Adipocyte (in vitro differentiated cells): Measurements from ENCODE around the gene CASP6.

Experiments used
- DNase-seq: peaks from one replicate; pipeline ENCODE4 v3.0.0-alpha.2; 2015; ENCODE audit warnings: low read depth
- H3K27me3 ChIP-seq: replicated peaks from 2 replicates; pipeline ENCODE4 v1.7.0; 2013; ENCODE audit warnings: mild to moderate bottlenecking, low read length, moderate library complexity; ENCODE audit not compliant: control insufficient read depth, insufficient read depth
- H3K36me3 ChIP-seq: 2 replicates; pipeline ENCODE4 v1.7.0; 2013; ENCODE audit warnings: low read length, mild to moderate bottlenecking, moderate library complexity; ENCODE audit not compliant: control insufficient read depth, insufficient read depth, severe bottlenecking
- H3K4me1 ChIP-seq: 2 replicates; pipeline ENCODE4 v1.7.0; 2013; ENCODE audit warnings: mild to moderate bottlenecking, low read length, moderate library complexity; ENCODE audit not compliant: control insufficient read depth, insufficient read depth
- H3K4me3 ChIP-seq: 2 replicates; pipeline ENCODE4 v1.7.0; 2013; ENCODE audit warnings: mild to moderate bottlenecking, low read length, moderate library complexity
- H3K9ac ChIP-seq: 2 replicates; pipeline ENCODE4 v1.7.0; 2013; ENCODE audit warnings: mild to moderate bottlenecking, low read length, moderate library complexity
- H3K9me3 ChIP-seq: 2 replicates; pipeline ENCODE4 v1.7.0; 2013; ENCODE audit warnings: mild to moderate bottlenecking, low read length, moderate library complexity; ENCODE audit not compliant: control insufficient read depth

Gene CASP6

GRCh38 chr4:109735566-109736365, 32.5 kb upstream of the CASP6 start:
- Histone ChIP-seq H3K4me1 (peaks cover 4% of the 10 kb centered on the region), H3K9ac (no peak overlapping the region), H3K9me3 (no peaks in the 10 kb centered on the region), H3K36me3 (no peaks in the 10 kb centered on the region), H3K4me3 (no peak overlapping the region), H3K27me3 (no peaks in the 10 kb centered on the region)
- DNase-seq, result no peak

- DNase-seq, result no peak
- Histone ChIP-seq H3K4me3 (no peak overlapping the region), H3K9me3 (no peaks in the 10 kb centered on the region), H3K9ac (no peak overlapping the region), H3K36me3 (no peaks in the 10 kb centered on the region), H3K27me3 (no peaks in the 10 kb centered on the region), H3K4me1 (peaks cover 9% of the 10 kb centered on the region)
Measured at GRCh38 chr4:109733728-109734127, 30.5 kb upstream of the CASP6 start.

- Histone ChIP-seq H3K27me3 (no peaks in the 10 kb centered on the region), H3K9me3 (no peaks in the 10 kb centered on the region), H3K4me3 (peak overlapping the region; percentile 99), H3K4me1 (peaks cover 15% of the 10 kb centered on the region), H3K36me3 (no peaks in the 10 kb centered on the region), H3K9ac (peak overlapping the region; percentile 95)
- no peak for DNase-seq
Measured at GRCh38 chr4:109730619-109731545, 27.6 kb upstream of the CASP6 start.

- H3K27me3 ChIP-seq, result no peaks in the 10 kb centered on the region
- H3K36me3 ChIP-seq, result no peaks in the 10 kb centered on the region
- H3K9me3 ChIP-seq, result no peaks in the 10 kb centered on the region
- H3K4me1 ChIP-seq, result peaks cover 12% of the 10 kb centered on the region
- H3K4me3 ChIP-seq, result peak within 1 kb of the TSS; percentile 99
- peak; percentile 81 for DNase-seq
- H3K9ac ChIP-seq, result peak within 1 kb of the TSS; percentile 95
Measured at GRCh38 chr4:109729718-109730618, 26.7 kb upstream of the CASP6 start, which contains the start of gene PLA2G12A. TSS of gene PLA2G12A (minus strand) at chr4:109730070. CDS start at chr4:109729809, 261 bp downstream.

GRCh38 chr4:109729117-109729717, 26.0 kb upstream of the CASP6 start:
- Histone ChIP-seq H3K9ac (peak overlapping the region; percentile 94), H3K9me3 (no peaks in the 10 kb centered on the region), H3K27me3 (no peaks in the 10 kb centered on the region), H3K4me1 (peaks cover 12% of the 10 kb centered on the region), H3K36me3 (no peaks in the 10 kb centered on the region), H3K4me3 (peak overlapping the region; percentile 99)
- peak; percentile 29 for DNase-seq

GRCh38 chr4:109728385-109728784, 25.1 kb upstream of the CASP6 start:
- H3K9ac ChIP-seq, result peak overlapping the region; percentile 94
- H3K4me3 ChIP-seq, result peak overlapping the region; percentile 99
- no peaks in the 10 kb centered on the region for H3K36me3 ChIP-seq
- H3K4me1 ChIP-seq, result peaks cover 12% of the 10 kb centered on the region
- H3K27me3 ChIP-seq, result no peaks in the 10 kb centered on the region
- no peaks in the 10 kb centered on the region for H3K9me3 ChIP-seq
- no peak for DNase-seq

- DNase-seq, result no peak
- Histone ChIP-seq H3K4me3 (no peak overlapping the region), H3K9me3 (no peaks in the 10 kb centered on the region), H3K9ac (no peak overlapping the region), H3K36me3 (no peaks in the 10 kb centered on the region), H3K27me3 (no peaks in the 10 kb centered on the region), H3K4me1 (peaks cover 2% of the 10 kb centered on the region)
Measured at GRCh38 chr4:109723110-109723509, 19.9 kb upstream of the CASP6 start.

GRCh38 chr4:109722357-109722756, 19.1 kb upstream of the CASP6 start:
- Histone ChIP-seq H3K9ac (no peak overlapping the region), H3K9me3 (no peaks in the 10 kb centered on the region), H3K27me3 (no peaks in the 10 kb centered on the region), H3K36me3 (no peaks in the 10 kb centered on the region), H3K4me3 (no peak overlapping the region), H3K4me1 (no peaks in the 10 kb centered on the region)
- no peak for DNase-seq

- peaks cover 13% of the 10 kb centered on the region for H3K36me3 ChIP-seq
- no peaks in the 10 kb centered on the region for H3K27me3 ChIP-seq
- no peaks in the 10 kb centered on the region for H3K9me3 ChIP-seq
- H3K4me1 ChIP-seq, result no peaks in the 10 kb centered on the region
- no peak overlapping the region for H3K9ac ChIP-seq
- DNase-seq, result no peak
- H3K4me3 ChIP-seq, result no peak overlapping the region
Measured at GRCh38 chr4:109721033-109721432, 17.8 kb upstream of the CASP6 start.

- no peaks in the 10 kb centered on the region for H3K27me3 ChIP-seq
- H3K4me1 ChIP-seq, result no peaks in the 10 kb centered on the region
- no peak for DNase-seq
- H3K9me3 ChIP-seq, result no peaks in the 10 kb centered on the region
- H3K9ac ChIP-seq, result no peak overlapping the region
- peaks cover 17% of the 10 kb centered on the region for H3K36me3 ChIP-seq
- H3K4me3 ChIP-seq, result no peak overlapping the region
Measured at GRCh38 chr4:109719604-109720003, 16.4 kb upstream of the CASP6 start.
